GM08714 (cell line): ENCODE measurements around the gene CEP170B.

Experiments used
- H3K4me3 ChIP-seq: fragments of 200-500 bp; sonication (Bioruptor generic); 2 replicates; pipeline ENCODE4 v1.5.1; 2014; ENCODE audit warnings: mild to moderate bottlenecking, low read length, inconsistent platforms
- ZNF274 ChIP-seq: IDR thresholded peaks from 2 replicates; pipeline ENCODE4 v1.6.1; 2012; ENCODE audit warnings: mild to moderate bottlenecking, low read depth, low read length

The CEP170B gene

GRCh38 chr14:104868060-104868740 lies 3.1 kb downstream of the CEP170B start:
- no peak overlapping the region for H3K4me3 ChIP-seq
- TF ChIP-seq ZNF274, result no peak

DNA sequence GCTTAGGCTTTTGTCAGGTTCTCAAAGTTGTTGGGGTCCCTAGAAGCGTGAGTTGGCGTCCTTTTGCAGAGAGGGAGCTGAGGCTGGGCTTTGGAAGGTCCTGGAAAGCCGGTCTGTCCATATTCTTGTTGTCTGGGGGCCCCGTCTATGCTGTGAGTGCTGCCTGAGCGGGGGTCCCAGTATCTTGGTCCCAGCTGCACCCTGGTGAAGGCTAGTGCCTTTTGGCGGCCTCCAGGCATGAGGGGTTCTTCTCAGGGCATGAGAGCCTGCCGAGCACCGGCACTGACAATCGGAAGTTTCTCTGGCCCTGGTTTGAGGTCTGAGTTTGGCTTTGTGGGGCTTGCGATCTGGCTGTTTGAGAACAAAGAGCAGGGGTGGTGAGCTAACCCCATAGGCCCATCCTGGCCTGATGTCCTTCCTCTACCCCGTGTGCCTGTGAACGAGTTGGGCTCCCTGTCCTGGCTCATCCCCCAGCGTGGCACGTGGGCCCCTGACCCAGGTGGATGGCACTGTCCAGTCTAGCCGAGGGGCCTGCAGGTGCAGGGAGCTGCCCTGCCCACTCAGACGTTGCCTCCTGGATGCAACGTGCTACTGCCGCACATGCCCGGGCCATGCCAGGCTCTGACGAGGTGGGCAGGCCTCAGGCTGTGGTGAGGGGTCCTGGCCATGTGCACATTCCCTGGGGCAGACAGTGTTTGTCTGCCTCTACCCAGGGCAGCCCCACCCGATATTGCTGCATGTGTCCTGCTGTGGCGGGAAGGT lies 3.9 kb downstream of the CEP170B start:
- no peak overlapping the region for H3K4me3 ChIP-seq
- TF ChIP-seq ZNF274, result no peak

- TF ChIP-seq ZNF274, result no peak
- H3K4me3 ChIP-seq, result no peak overlapping the region
Measured at GRCh38 chr14:104869669-104870367, 4.8 kb downstream of the CEP170B start.

DNA sequence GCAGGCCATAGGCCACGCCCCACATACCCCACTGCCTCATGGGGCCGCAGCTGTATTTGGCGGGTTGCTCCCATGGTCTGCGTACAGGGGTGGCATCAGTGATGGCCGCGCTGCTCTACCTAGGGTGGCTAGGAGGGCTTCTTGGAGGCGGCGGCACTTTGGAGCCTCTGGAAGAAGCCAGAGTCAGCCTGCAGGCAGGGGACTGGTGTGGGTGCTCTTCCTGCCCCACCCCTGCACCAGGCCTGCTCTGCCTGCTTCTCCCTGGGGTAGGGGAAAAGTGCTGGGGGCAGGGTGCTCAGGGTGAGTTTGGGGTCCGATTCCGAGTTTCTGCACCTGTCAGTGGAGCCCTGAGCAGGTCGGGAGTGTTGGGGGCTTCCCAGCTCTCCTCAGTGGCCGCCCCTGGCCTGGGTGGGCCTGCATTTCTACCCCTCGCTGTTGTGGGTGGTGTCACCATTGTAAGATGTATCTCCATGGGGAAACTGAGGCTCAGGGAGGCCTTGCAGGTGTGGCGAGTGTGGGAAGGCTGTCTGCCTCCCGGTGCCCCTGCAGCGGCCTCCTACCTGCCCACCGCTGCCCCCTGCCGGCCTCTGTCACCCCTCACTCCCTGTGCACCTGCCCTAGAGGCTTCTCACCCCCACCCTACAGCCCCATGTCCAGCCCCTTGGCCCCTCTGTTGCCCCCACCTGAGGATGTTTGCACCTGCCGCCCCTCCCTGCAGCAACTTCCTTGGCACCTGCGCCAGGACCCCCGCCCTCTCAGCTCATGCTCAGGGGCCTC lies 5.5 kb downstream of the CEP170B start:
- no peak for TF ChIP-seq ZNF274
- H3K4me3 ChIP-seq, result no peak overlapping the region

DNA sequence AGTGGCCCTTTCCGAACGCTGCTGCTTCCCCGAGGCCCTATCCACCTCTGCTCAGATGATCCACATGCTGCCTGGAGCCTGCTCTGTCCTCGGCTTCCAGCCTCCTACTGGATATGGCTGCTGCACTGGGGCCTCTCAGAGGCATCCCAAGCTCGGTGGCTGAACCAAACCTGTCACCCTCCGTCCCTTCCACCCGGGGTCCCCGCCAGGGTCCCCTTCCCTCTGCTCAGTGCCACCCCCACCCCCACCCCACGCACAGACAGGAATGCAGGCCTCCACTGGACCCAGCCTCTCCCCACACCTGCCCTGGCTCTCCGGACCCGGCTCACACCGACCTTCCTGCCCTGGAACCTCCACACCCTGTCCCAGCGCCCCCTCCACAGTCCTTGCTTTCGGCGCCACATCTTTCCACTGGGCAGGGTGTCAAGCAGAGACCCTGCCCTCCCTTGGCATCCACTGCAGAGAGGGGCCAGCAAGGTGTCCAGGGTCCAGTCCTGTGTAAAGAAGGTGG lies 6.1 kb downstream of the CEP170B start:
- no peak for TF ChIP-seq ZNF274
- no peak overlapping the region for H3K4me3 ChIP-seq

GRCh38 chr14:104871656-104872468 lies 6.8 kb downstream of the CEP170B start:
- no peak for TF ChIP-seq ZNF274

GRCh38 chr14:104872469-104873341 lies 7.6 kb downstream of the CEP170B start:
- TF ChIP-seq ZNF274, result no peak
- no peak overlapping the region for H3K4me3 ChIP-seq

More at GRCh38 chr14:104871656-104872468, 6.8 kb downstream of the CEP170B start:
- no peak overlapping the region for H3K4me3 ChIP-seq

DNA sequence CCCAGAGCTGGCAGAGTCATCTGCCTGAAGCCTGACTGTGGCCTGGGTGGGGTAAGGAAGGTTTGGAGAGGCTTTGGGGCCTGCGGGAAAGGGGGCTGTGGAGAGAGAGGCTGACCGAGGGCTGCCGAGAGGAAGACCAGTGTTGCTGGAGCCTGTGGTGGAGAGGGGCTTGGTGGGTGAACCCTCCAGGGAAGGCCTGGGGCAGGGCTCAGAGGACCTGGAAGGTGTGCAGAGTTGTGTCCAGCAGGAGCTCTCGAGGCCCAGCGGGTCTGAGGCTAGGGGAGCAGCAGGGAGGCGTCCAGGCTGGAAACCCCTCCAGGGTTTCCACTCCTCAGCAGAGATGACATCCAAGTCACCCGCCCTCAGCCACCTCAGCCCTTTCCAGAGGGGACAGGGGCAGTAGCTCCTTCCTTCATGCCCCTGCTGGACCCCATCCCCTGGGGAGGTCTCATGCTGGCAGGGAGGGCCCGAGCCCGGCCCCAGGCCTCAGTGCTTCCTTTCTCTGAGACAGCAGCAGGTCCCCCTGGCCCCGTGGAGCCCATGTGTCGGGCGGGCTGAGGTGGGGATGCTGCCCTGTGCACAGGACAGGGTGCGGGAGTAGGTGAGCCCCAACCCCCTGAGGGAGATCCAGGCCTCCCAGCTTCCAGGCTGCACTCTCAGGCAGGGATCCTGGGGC lies 8.4 kb downstream of the CEP170B start:
- TF ChIP-seq ZNF274, result no peak
- no peak overlapping the region for H3K4me3 ChIP-seq

- TF ChIP-seq ZNF274, result no peak
- H3K4me3 ChIP-seq, result no peak overlapping the region
Measured at GRCh38 chr14:104874110-104874531, 9.1 kb downstream of the CEP170B start.

DNA sequence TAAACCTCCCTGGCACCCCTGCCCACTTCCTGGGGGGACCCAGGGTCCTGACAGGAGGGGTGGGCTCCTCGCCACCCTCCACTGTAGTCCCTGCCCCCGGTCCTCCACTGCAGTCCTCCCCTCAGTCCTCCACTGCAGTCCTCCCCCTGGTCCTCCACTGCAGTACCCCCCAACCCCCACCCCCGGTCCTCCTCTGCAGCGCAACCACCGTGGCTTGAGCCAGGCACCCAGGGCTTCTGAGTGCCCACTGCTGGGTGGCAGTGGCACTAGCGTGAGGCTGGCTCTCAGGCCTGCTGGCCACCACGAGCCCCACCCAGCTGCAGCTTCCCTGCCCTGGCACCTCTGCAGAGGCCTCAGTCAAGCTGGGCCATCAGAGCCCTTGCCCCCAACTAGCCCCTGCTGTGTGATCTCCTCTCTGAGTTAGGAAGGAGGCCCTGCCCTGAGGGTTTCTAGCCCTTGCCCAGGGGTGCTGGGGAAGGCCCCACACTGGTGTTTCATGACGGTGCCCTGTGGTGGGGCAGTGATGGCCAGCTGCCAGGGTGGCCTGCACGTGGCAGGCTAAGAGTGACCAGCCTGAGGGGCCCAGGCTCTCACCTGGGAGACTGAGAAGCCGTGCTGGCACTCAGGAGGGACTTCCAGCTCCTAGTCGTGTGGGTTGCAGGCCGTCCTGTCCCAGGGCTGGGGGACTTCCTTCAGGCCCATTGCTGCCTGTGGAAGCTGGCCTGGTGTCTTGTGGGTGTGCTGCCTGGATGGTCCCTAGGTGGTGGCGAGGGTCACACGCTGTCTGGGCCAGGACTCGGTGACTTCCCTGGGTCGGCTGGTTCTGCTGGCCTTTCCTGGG lies 9.7 kb downstream of the CEP170B start:
- TF ChIP-seq ZNF274, result no peak
- no peak overlapping the region for H3K4me3 ChIP-seq

DNA sequence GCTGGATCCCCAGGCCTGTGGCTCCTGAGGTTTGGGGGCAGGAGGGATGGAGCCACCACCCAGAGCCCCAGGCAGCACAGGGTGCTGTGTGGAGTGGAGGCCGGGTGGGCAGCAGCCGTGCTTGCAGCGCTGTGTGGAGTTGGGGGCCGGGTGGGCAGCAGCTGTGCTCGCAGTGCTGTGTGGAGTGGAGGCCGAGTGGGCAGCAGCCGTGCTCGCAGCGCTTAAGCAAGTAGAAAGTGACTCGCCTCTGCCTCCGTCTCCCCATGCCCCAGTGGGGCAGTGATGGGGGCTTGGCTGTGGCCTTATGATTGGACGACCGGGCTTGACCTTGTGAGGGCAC lies 10.3 kb downstream of the CEP170B start:
- H3K4me3 ChIP-seq, result no peak overlapping the region
- TF ChIP-seq ZNF274, result no peak
